Endodermal cell (in vitro differentiated cells): ENCODE measurements around the gene SVIL. TPM values are rescaled to one million over a fixed set of nuclear protein-coding genes. Genes with fewer than 3 reads are reported as not detected.
A peak's percentile ranks its signal among the peaks of the same experiment; 100 is the strongest.

Source experiments
- DNase-seq: peaks from one replicate; pipeline ENCODE4 v3.0.0-alpha.2; 2017
- H3K27ac ChIP-seq: 2 replicates; pipeline ENCODE4 v1.5.1; 2013; ENCODE audit warnings: mild to moderate bottlenecking, low read depth, low read length, moderate library complexity
- H3K27me3 ChIP-seq: 2 replicates; pipeline ENCODE4 v1.6.1; 2013; ENCODE audit warnings: mild to moderate bottlenecking, low read length, moderate library complexity; ENCODE audit not compliant: insufficient read depth, control insufficient read depth, poor library complexity, severe bottlenecking
- H3K36me3 ChIP-seq: 2 replicates; pipeline ENCODE4 v1.7.0; 2013; ENCODE audit warnings: mild to moderate bottlenecking, low read length, moderate library complexity; ENCODE audit not compliant: control insufficient read depth, insufficient read depth
- H3K4me1 ChIP-seq: one replicate; pipeline ENCODE4 v1.7.0; 2013; ENCODE audit warnings: low read length; ENCODE audit not compliant: control insufficient read depth, insufficient read depth
- H3K4me3 ChIP-seq: 2 replicates; pipeline ENCODE4 v1.5.1; 2013; ENCODE audit warnings: mild to moderate bottlenecking, low read length, moderate library complexity
- H3K9ac ChIP-seq: 2 replicates; pipeline ENCODE4 v1.6.1; 2013; ENCODE audit warnings: mild to moderate bottlenecking, low read length, moderate library complexity; ENCODE audit not compliant: poor library complexity, severe bottlenecking; ENCODE audit errors: extremely low read depth
- H3K9me3 ChIP-seq: 2 replicates; pipeline ENCODE4 v1.6.1; 2013; ENCODE audit warnings: mild to moderate bottlenecking, low read length, moderate library complexity; ENCODE audit not compliant: control insufficient read depth
- H3K27ac Mint-ChIP-seq: 2 replicates; pipeline ENCODE4 v1.8.0; 2020; ENCODE audit warnings: mixed read lengths
- H3K27me3 Mint-ChIP-seq: 2 replicates; pipeline ENCODE4 v1.8.0; 2021; ENCODE audit warnings: mild to moderate bottlenecking, mixed read lengths; ENCODE audit not compliant: insufficient read depth
- H3K36me3 Mint-ChIP-seq: 2 replicates; pipeline ENCODE4 v1.8.0; 2020; ENCODE audit warnings: low read depth, mixed read lengths
- H3K4me1 Mint-ChIP-seq: 2 replicates; pipeline ENCODE4 v1.8.0; 2020; ENCODE audit warnings: mixed read lengths
- H3K4me3 Mint-ChIP-seq: 2 replicates; pipeline ENCODE4 v1.8.0; 2020; ENCODE audit warnings: mild to moderate bottlenecking, moderate library complexity, mixed read lengths
- H3K9me3 Mint-ChIP-seq: 2 replicates; pipeline ENCODE4 v1.8.0; 2020; ENCODE audit warnings: mild to moderate bottlenecking, mixed read lengths
- WGBS, 2 experiments: methylation state at CpG; one replicate each; pipeline versions ENCODE4 v1.1.5 to v1.1.7; 2013; ENCODE audit warnings: missing lambda C conversion rate in 2 of 2, mixed read lengths in 1 of 2; ENCODE audit not compliant: insufficient coverage in 1 of 2, insufficient read length in 1 of 2; 5-methylcytosine and 5-hydroxymethylcytosine counted together
- total RNA-seq, 2 donors: library from RNA; stranded (reverse); fragmentation: NEBNext Ultra II Directional in 1 of 2; extraction: Animal tissue kit (Norgen Biotek cat#: 25700) in 1 of 2; gene quantifications; 2 replicates in 1 of 2; 3 replicates in 1 of 2; pipeline ENCODE4 v1.2.1, GENCODE V29; 2021
- TF ChIP-seq, protein P1 (sequence below): fragments of 200-600 bp; sonication (generic); conservative IDR thresholded peaks from 2 replicates; pipeline ENCODE4 v1.5.0; 2021; ENCODE audit warnings: antibody characterized with exemption, mild to moderate bottlenecking

The SVIL gene
- total RNA-seq, 2 donors from 2014 or later = 25.2 to 32.9 TPM

DNA sequence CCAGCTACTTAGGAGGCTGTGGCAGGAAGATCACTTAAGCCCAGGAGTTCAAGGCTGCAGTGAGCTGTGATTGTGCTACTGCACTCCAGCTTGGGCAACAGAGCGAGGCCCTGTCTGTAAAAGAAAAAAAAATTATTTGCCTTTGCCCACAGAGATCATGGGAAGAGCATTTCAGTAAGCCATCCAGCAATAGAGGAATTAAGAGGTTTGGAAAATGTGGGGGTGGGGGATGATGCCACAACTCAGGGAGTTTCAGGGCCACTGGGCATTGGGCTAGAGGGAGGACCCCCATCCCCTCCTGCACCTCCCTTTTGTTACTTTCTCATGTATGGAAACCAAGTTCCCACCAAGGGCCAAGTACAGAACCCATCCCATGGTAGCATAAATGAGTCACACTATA lies 38.4 kb downstream of the SVIL start:
- Mint-ChIP-seq H3K27me3 (no peaks in the 10 kb centered on the region), H3K4me3 (no peak overlapping the region), H3K36me3 (no peaks in the 10 kb centered on the region), H3K4me1 (no peaks in the 10 kb centered on the region), H3K27ac (no peak overlapping the region), H3K9me3 (no peaks in the 10 kb centered on the region)
- Histone ChIP-seq H3K9me3 (no peaks in the 10 kb centered on the region), H3K9ac (no peak overlapping the region), H3K4me1 (no peaks in the 10 kb centered on the region), H3K4me3 (no peak overlapping the region), H3K27me3 (no peaks in the 10 kb centered on the region), H3K27ac (no peak overlapping the region), H3K36me3 (no peaks in the 10 kb centered on the region)
- 80 to 94% methylated on average over 1 of the region's 1 CpG for WGBS, 2 experiments
- TF ChIP-seq, protein P1, sequence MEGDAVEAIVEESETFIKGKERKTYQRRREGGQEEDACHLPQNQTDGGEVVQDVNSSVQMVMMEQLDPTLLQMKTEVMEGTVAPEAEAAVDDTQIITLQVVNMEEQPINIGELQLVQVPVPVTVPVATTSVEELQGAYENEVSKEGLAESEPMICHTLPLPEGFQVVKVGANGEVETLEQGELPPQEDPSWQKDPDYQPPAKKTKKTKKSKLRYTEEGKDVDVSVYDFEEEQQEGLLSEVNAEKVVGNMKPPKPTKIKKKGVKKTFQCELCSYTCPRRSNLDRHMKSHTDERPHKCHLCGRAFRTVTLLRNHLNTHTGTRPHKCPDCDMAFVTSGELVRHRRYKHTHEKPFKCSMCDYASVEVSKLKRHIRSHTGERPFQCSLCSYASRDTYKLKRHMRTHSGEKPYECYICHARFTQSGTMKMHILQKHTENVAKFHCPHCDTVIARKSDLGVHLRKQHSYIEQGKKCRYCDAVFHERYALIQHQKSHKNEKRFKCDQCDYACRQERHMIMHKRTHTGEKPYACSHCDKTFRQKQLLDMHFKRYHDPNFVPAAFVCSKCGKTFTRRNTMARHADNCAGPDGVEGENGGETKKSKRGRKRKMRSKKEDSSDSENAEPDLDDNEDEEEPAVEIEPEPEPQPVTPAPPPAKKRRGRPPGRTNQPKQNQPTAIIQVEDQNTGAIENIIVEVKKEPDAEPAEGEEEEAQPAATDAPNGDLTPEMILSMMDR = no peak
- no peak for DNase-seq

- peaks cover under 1% of the 10 kb centered on the region for H3K4me1 Mint-ChIP-seq
- TF ChIP-seq, protein P1 = no peak
- Histone ChIP-seq H3K27me3 (no peaks in the 10 kb centered on the region), H3K36me3 (no peaks in the 10 kb centered on the region), H3K9me3 (no peaks in the 10 kb centered on the region), H3K4me1 (no peaks in the 10 kb centered on the region), H3K9ac (no peak overlapping the region), H3K27ac (no peak overlapping the region), H3K4me3 (no peak overlapping the region)
- H3K4me3 Mint-ChIP-seq = no peak overlapping the region
- no peaks in the 10 kb centered on the region for H3K9me3 Mint-ChIP-seq
- DNase-seq = no peak
- no peaks in the 10 kb centered on the region for H3K36me3 Mint-ChIP-seq
- no peaks in the 10 kb centered on the region for H3K27me3 Mint-ChIP-seq
- H3K27ac Mint-ChIP-seq = peak overlapping the region; percentile 38
- WGBS, 2 experiments = 79 to 96% methylated on average over 5 to 10 of the region's 10 CpGs
These were observed 39.0 kb downstream of the SVIL start for GRCh38 chr10:29595636-29596225.

DNA sequence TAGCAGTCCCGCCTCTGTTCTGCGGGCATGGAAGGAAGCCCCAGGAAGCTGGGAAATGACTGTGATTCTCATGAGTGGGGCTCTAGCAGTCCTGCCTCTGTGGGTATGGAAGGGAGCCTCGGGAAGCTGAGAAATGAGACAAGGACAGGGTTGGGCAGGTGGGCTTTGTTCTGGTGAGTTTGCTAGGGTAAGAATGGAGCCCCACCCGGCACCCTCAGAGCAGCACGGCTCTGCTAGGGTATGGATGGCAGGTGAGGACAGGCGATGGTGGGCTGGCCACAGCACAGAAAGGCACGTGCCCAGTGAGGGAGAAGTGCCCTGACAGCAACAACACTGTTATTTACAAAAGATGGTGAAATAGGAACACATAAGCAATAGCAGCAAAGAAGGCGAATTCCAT lies 39.6 kb downstream of the SVIL start:
- peak overlapping the region; percentile 12 for H3K27ac Mint-ChIP-seq
- H3K36me3 Mint-ChIP-seq = no peaks in the 10 kb centered on the region
- no peak overlapping the region for H3K4me3 Mint-ChIP-seq
- no peaks in the 10 kb centered on the region for H3K9me3 ChIP-seq
- TF ChIP-seq, protein P1 = no peak
- H3K9me3 Mint-ChIP-seq = no peaks in the 10 kb centered on the region
- peaks cover 3% of the 10 kb centered on the region for H3K4me1 Mint-ChIP-seq
- no peaks in the 10 kb centered on the region for H3K27me3 Mint-ChIP-seq
- H3K27me3 ChIP-seq = no peaks in the 10 kb centered on the region
- H3K4me1 ChIP-seq = no peaks in the 10 kb centered on the region
- H3K36me3 ChIP-seq = no peaks in the 10 kb centered on the region
- 91 to 97% methylated on average over 6 to 8 of the region's 8 CpGs for WGBS, 2 experiments
- no peak overlapping the region for H3K9ac ChIP-seq
- no peak overlapping the region for H3K27ac ChIP-seq
- DNase-seq = no peak
- H3K4me3 ChIP-seq = no peak overlapping the region
